DMS 273 treated with DMSO at 0.1 percent for 48 hours (cell line): ENCODE data around the gene CCDC175.
A peak's percentile ranks its signal among the peaks of the same experiment; 100 is the strongest.

Experiments used
- DNase-seq: peaks from one replicate; lab custom pipeline; 2025; lab: John Stamatoyannopoulos, UW

Gene CCDC175

GRCh38 chr14:59482541-59483331, 93.9 kb downstream of the CCDC175 start:
- peak; percentile 31 for DNase-seq

- no peak for DNase-seq
Measured at GRCh38 chr14:59481871-59482540, 94.6 kb downstream of the CCDC175 start.

GRCh38 chr14:59481407-59481806, 95.2 kb downstream of the CCDC175 start:
- no peak for DNase-seq

GRCh38 chr14:59480166-59480565, 96.4 kb downstream of the CCDC175 start:
- no peak for DNase-seq

GRCh38 chr14:59478540-59478939, 98.1 kb downstream of the CCDC175 start:
- DNase-seq, result no peak

GRCh38 chr14:59475709-59476108, 100.9 kb downstream of the CCDC175 start:
- DNase-seq, result no peak

GRCh38 chr14:59474172-59474571, 102.4 kb downstream of the CCDC175 start:
- no peak for DNase-seq

- DNase-seq, result no peak
Measured at GRCh38 chr14:59465316-59466135, 111.1 kb downstream of the CCDC175 start, which contains the start of gene GPR135. Gene GPR135, minus strand, starts transcription at chr14:59465380. Its CDS starts 154 bp downstream, at chr14:59465226.

- no peak for DNase-seq
Measured at GRCh38 chr14:59464486-59465315, 111.9 kb downstream of the CCDC175 start.

GRCh38 chr14:59463787-59464485, 112.7 kb downstream of the CCDC175 start:
- DNase-seq, result no peak

- DNase-seq, result no peak
Measured at GRCh38 chr14:59461891-59462290, 114.7 kb downstream of the CCDC175 start.

- DNase-seq, result no peak
Measured at GRCh38 chr14:59460378-59460777, 116.2 kb downstream of the CCDC175 start.

GRCh38 chr14:59458486-59458885, 118.1 kb downstream of the CCDC175 start:
- no peak for DNase-seq

- no peak for DNase-seq
Measured at GRCh38 chr14:59455411-59455810, 121.2 kb downstream of the CCDC175 start.
